Globus pallidus (tissue), 1 donor: ENCODE measurements around the gene RPS27.

Experiments used
- DNase-seq: peaks from one replicate; pipeline ENCODE4 v3.0.0-alpha.2; 2015; ENCODE audit warnings: low spot score

The RPS27 gene

DNA sequence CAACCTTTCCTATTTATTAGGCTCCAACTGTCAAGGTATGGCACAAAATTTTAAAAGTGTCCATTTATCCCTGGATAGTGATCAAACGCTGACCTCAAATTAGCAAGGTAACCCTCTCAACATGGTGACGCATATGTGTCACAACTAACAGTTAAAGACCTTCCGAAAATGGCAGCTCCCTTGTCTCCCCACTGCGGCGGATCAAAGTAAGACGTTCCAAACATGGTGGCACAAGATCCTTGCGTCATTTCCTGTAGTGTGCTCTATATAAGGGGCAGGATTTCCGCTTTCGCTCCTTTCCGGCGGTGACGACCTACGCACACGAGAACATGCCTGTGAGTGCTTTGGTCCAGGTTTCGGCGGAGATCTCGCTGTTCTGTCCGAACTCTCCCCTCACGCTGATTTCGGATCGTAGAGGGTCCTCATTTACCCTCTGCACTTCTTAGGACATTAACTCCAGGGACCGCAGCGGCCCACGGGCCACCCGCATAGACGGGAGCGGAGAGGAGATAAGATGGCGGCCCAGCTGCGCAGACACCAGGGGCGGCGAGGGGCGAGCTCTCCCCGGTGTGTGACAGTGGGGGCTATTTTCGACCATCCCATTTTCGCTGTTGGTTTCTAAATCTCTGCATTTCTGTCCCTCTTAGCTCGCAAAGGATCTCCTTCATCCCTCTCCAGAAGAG, at the start of gene RPS27:
RPS27 (plus strand) TSS at position 295 of the 683 bp plus-strand sequence; CDS start at position 330, 35 bp downstream.
- DNase-seq: peak; percentile 97

DNA sequence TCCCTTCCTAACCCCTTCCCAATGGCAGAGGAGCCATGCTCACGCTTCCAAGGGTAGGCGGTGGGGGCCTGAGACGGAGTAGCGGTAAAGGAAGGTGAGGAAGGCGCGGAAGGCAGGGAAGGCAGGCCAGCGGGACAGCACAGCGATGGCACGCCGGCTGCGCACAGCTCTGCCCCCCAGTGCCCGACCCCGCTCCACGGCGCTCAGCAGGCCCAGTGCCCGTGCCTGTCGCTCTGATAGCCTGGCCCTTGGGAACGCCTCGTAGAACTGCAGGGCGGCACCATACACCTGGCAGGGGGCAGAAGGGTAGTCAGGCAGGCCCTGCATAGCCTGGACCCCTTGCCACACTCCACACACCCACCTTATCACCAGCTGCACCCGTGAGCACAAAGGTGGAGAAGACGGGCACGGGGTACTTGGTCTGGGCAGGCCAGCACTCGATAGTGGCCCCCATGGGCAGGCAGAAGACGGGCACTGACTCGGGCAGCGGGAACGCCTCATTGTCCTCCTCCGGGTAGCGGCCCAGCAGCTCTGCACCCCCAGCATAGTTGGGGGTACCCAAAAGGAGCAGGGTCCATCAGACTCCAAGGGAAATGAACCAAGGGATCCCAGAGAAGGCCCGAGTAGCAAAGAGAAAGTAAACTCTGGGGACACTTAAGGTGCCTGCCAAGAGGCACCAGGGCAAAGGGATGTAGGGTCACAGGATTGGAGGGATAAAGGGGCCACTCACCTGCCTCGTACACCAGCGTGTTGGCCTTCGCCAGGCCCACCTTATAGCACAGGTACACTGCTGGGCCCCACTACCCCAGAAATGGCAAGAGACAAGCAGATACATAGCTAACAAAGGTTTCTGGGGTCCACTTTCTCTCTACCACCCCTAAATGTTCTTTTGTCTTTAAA, 48.5 kb upstream of the RPS27 start:
- no peak for DNase-seq

DNA sequence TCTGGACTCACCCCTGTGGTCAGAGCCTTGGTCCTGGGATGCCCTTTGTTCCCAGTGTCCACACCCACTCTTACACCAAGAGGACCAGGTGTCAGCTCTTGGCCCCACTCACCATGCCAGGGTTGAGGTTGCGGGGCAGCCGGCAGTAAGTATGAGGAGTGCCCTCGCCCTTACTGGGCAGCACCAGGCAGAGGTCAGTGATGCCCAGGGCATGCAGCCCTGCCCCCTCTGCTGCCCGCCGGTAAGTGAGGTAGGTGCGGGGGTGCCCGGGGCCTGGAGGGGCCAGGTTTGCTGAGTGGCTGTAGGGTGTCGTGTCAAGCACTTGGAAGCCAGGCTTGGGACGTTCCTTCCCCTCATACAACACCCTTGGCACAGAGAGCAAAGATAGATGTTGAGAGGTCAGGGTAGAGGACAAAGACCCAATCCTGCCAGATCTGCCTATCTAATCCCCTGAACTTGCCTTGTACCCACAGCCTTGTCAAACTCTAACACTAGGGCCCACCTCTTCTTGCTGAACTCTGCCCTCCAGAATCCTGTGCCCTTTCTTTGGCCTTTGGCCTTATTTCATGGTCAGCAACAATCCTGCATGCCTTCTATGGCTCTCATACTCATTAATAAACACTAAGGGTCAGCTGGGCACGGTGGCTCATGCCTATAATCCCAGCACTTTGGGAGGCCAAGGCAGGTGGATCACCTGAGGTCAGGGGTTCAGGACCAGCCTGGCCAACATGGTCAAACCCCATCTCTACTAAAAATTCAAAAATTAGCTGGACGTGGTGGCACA, 47.6 kb upstream of the RPS27 start:
- no peak for DNase-seq

DNA sequence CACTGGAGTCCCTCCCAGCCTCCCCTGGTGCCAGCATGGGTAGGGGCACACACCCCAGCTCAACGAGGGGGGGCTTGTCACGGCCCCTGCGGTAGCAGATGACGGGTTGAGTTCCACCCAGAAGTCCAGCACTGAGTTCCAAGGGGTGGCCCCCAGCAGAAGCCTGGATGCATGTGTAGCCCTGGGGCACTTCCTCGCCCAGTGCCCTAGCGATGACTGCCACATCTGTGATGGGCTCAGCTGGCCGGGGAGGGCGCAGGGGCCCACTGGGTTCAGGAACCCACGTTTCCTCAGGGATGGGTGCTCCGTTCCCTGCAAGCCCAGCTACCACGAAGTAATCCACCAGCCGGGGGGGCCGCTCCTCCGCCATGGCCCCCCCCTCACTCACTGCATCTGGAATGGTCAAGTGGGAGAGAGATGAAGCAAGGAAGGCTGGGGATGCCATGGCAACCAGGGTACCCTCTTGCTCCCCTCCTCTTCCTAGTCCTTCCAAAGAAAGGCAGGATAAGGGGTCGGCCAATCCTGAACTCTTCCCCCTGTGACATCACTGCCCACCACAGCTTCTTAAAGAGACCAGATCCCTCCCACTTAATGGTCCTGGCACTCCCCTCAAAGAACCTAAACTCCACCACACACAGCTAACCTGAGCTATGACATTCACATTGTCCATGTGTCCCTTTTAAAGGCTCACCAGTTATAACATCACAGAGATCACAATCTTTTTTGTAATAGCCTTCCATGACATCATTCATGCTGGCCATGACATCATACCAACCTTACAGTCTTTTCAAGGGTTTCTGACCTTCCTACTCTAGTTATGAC, 46.3 kb upstream of the RPS27 start:
- DNase-seq: no peak

DNA sequence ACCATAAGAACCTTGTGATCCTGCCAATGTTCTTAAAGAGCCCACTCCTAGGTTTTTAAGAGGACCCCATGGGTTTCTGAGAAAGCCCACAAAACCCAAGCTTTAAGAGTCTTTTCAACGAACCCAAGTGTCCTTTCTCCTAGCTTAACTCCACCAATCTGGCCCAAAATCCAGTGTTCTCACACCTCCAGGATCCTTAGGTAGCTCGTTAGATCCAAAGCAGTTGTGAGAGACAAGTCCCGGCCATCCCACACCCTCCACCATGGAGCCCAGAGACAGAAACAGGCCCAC, 45.8 kb upstream of the RPS27 start:
- DNase-seq: no peak

DNA sequence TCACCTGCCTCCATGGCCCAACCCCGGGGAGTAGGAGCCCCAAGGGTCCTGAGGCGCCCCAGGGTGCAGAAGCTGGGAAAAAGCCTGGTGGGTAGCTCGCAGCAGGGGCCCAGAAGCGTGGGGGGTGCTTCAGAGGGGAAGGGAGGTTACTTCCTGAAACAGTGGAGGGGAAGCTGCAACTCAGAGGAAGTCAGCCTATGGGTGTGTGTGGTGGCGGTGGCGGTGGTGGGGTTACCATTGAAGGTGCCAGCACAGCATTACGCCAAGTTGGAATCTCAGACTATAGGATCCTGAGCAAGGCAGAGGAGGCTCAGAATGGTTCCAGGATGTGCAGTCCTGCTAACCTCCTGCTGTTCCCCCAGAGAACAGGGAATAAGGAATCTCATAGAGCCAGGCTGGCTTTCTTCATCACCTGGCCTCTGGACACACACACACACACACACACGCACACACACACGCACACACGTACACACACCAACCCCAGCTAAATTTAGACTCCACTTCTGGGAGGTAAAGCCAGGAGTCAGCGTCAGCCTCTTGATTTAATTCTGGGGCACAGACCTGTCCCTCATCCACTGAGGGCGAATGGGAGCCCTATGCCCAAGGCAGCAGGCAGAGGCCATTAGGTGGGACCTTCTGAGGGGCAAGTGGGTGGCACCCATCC, 45.3 kb upstream of the RPS27 start:
- peak; percentile 40 for DNase-seq

DNA sequence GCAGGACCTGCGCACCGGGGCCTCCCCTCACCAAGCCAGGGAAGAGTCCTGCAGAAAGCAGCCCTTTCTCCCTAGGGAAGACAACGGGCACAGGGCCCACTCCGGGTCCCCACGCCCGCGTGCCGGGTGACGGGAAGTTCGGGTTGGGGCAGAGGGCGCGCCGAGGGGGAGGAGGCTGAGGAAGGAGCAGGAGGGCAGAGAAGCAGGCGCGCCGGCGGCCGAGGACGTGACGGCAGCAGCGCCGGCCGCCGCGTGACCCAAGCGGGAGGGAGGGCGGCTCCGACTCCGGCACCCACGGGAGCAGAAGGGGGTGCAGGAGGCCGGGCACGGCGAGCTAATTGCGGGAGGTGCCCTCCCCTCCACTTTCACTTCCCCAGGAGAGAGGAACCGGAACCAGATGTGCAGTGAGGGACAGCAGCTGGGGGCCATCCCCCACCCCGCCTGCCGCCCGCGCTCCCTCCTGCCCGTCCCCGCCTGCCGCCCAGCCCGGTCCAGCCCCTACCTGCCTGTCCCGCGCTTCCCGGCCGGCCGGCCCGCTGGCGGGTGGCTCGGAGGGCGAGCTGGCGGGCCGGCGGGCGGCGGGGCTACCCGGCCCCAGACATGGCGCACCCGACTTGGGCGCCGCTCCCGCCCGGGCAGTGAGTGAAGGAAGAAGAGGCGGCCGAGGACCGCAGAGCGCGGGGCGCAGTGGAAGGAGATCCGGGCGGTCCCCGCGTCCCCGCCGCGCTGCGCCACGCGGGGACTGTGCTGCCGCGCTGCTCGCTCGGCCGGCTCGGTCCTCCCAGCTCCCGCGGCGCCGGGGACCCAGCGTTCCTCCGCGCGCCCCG, 44.6 kb upstream of the RPS27 start:
- peak; percentile 84 for DNase-seq

DNA sequence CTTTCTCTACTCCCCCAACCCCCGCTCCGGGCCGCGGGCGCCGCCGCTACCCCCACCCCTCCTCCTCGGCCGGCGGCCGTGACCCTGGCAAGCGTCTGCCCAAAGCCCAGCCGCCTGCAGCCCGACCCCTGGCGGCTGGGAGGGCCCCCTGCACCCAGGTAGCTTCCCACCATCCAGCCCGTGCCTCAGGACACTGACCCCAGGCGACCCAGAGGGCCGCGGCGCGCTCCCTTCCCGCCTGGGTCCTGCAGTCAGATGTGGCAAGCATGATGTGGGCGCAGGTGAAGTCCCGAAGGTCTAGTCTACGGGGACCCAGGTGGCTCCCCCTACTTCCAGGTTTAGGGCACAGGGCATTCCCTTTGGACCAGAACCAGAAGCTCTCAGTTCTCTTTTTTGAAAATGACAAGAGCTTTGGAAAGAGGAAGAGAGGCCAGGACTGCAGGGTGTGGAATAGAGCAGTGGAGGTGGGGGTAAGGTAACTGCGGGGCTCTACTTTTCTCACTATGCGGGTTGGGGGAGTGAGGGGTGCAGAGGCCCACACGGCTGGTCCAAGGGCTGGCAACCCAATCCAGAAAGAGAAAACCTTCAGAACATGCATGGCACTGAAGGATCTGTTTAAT, 43.8 kb upstream of the RPS27 start, which contains the start of gene DENND4B:
DENND4B (minus strand) TSS at position 97 of the 620 bp plus-strand sequence. CDS start 2,344 bp downstream, outside the sequence.
- peak; percentile 85 for DNase-seq

DNA sequence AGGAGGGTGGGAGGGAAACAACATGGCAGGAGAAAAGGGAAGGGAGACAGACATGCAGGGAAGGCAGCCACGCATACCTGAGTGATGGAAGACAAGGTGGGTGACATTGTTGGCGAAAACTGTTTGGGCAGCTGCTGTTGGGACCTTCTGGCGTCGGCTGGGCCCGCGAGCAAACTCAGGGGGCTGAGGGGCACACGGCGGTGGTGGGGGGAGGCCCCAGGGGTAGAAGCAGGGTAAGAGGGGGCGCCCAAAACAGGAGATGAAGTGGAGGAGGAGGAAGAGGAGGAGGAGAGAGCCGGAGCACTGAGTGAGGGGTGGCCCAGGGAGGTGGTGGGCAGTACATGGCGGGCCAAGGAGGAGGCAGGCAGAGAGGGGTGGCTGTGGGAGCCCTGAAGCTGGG, 39.4 kb upstream of the RPS27 start:
- DNase-seq: no peak

DNA sequence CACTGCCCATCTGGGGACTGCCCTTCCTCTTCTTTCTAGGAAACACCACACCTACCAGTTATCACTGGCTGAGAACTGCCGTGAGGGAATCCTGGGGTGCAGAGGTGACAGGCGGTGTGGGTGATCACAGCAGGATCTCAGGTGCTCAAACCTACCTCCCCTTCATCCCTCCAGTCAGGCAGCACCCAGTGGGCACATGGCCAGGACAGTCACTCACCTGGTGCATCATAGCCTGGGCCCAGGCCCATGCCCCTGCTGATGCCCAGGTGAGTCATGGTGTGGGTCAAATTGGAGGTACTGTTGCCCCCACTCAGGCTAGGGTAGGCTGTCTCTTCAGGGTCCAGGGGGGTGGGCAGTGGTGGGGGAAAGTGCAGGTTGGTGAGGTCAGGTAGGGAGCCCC, 38.8 kb upstream of the RPS27 start:
- no peak for DNase-seq

DNA sequence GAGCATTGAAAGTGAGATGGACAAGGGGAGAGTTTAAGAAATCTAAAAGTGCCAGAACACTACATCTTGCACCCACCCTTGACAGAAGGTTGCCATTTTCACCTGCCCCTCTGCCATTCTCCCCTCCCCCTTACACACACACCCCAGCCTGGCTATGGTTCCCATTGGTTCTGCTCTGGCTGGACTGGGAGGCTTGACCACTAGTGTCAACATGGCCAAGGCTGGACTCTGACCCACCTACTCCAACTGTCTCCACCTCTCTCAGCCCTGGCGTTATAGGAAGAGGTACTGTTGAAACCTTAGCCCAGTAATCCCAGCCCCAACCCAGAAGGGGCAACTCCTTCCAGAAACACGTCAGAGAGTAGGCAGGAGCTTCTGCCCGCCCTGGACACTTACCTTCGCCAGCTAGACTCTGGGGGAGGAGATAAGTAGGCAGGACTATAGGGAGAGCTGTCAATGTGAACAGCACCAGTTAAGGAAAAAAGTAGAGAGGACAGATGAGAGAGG, 36.6 kb upstream of the RPS27 start:
- no peak for DNase-seq

DNA sequence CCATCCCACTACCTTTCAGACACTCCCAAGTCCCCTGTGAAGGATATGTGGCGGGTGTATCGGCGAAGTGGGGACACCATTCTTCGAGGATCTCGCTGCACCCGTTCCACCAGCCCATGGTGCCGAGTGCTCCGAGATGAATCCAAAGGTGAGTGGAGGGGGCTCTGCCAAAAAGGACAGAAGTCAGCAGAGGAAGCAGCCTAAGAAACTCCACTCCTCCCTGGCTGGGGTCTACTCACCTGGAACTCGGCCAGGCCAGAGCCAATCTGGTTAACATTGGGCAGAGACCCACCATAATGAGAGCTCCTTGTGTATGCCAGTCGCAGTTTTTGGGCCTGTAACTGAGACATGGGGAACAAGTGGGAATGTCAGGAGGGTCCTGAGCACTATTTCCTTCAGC, 35.7 kb upstream of the RPS27 start:
- DNase-seq: no peak

DNA sequence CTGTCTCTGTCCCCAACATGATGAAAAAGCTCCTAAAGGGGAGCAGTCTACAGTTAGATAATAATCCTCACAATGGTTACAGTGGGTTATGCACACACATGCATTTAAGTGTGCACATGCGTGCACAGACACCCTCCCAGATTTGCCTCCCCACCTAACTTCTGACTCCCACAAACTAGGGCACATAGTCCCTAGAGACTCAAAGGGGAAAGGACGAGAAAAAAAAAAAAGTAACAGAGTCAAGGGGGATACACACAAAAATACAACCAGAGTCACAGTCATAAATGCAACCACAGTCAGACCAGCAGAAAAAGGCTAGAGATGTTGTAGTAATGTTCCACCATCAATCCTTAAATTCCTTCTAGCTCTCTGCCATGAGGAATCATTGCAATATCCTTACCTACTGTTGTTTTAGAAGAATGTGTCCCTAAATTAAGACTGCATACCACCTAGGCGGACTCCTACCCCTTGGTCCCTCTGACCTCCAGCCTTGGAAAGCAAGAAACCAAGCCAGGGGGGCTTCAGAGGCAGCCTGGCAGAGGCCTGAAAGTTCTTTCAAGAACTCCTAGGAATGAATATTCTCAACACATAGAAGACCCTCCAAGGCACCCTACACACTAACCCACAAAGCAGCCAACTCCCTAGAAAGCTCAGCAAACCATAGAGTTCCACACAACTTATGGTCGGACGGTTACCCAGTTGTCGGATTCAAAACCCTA, 33.4 kb upstream of the RPS27 start:
- DNase-seq: no peak

DNA sequence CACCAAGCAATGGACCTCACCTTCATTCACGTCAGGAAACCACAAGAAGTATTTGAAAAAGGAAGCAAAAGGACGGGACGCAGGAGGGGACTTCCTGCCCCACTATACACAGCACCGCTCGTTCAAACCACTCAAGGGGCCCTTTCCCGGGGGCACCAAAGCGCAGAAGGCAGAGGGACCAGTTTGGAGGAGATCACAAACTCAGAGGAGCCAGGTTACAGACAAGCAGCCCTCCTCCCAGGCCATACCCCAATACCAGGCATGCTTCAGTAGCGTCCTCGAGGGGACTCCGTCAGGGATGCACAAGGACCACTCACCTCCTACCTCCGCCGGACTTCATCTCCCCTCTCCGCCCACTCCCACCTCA, 32.8 kb upstream of the RPS27 start:
- DNase-seq: no peak

DNA sequence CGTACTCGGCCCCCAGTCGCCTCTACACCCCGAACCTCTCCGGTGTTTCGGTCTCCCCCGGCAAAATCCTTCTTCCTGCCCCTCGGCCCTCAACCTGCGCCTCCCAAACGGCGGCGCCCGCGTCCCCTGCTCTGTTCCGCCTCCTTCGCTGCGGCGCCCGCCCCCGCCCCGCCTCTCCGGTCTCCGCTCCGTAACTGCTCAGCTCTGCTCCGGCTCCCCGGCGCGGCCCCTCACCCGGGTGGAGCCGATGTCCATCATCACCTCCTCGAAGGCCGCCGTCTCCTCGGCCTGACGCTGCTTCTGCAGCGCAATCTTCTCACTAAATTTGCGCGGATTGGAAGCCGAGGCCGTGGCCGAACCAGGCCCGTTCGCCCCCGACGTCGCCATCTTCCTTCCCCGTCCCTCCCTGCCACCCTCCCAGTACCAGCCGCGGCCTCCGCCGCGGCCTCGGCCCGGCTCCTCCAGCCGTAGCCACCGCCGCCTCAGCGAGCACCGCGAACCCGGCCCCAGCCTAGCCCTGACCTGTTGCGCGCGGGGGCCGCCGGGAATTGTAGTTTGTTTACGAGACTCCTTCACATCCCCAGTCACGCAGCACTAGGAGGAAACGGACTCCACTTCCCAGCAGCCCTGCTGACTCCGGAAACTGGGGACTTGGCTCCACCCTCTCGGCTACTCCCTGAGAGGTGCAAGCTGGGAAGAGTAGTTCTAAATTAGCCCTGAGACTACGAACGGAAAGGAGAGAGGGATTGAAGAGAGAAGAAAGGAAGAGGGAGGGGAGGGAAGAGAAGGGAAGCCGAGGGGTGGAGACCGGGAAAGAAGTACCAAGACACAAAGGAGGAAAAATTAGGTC, 32.2 kb upstream of the RPS27 start, which contains the start of gene CRTC2:
CRTC2 (minus strand) TSS at position 502 of the 850 bp plus-strand sequence; CDS start at position 387, 115 bp downstream.
- peak; percentile 98 for DNase-seq

DNA sequence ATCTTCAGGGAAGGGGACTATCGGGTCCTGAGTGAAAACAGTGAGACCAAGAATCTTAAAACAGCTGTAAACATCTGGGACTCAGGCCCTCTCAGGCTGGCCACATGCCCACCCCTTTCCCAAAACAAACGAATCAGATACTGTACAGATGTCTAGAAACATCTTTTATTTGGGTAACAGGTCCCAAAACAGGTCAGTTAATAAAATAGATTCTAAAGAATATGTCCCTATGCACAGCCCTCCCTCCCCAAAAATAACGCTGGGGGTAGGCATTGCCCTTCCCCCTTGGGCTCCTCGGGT, 31.7 kb upstream of the RPS27 start:
- no peak for DNase-seq

DNA sequence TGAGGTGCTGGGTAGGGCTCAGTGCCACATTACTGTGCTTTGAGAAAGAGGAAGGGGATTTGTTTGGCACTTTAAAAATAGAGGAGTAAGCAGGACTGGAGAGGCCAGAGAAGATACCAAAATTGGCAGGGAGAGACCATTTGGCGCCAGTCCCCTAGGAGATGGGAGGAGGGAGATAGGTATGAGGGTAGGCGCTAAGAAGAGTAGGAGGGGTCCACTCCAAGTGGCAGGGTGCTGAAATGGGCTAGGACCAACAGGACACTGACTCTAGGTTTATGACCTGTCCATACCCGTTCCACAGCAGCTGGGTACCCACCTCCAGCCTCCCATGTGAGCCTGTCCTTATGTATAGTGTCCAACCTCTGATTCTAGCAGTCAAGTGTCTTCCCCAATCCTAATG, 31.1 kb upstream of the RPS27 start:
- no peak for DNase-seq

DNA sequence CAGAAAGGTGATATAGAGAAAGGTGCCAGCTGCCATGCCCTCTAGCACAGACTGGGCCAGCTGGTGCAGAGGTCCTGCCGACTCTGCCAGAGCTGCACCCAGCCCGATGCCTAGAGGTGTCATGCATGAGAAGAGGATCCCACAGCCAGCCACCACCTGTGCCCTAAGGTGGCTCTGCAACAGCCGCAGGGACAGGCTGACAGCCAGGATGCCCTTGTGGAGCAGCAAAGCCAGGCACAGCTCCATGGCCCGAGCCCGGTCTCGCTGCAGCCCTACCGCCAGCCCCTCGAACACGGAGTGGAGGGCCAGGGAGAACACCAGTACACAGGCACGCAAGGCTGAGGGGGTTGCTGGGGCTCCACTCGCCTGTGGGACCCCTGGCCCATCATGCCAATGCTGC, 30.4 kb upstream of the RPS27 start:
- DNase-seq: no peak
